Measurements from ENCODE around the gene AXL.

DNA sequence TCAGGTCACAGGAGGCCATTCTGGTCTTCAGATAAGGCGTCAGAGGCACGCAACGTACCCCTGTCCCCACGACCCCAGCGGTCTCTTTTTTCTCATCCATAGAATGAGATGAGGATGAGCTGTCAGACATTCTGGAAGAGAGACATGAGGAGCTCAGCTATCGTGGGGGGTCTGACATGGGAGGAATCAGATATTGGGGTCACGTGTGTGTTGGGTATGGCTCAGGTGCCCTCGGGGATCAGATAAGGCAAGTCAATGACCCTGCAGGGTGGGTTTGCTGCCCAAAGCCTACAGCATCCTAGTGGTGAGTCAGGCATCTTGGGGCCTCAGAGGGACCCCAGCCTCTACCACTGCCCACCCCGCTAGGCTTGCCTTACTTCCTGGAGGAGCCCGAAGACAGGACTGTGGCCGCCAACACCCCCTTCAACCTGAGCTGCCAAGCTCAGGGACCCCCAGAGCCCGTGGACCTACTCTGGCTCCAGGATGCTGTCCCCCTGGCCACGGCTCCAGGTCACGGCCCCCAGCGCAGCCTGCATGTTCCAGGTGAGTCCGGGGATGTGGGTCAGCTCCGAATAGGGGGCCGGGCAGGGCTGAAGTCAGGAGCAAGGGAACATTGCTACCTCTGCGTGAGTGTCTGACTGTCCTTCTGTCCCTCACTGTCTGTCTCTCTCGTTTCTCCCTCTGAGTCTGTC is 2.6 kb downstream of the AXL start:
- TF ChIP-seq, protein P1, sequence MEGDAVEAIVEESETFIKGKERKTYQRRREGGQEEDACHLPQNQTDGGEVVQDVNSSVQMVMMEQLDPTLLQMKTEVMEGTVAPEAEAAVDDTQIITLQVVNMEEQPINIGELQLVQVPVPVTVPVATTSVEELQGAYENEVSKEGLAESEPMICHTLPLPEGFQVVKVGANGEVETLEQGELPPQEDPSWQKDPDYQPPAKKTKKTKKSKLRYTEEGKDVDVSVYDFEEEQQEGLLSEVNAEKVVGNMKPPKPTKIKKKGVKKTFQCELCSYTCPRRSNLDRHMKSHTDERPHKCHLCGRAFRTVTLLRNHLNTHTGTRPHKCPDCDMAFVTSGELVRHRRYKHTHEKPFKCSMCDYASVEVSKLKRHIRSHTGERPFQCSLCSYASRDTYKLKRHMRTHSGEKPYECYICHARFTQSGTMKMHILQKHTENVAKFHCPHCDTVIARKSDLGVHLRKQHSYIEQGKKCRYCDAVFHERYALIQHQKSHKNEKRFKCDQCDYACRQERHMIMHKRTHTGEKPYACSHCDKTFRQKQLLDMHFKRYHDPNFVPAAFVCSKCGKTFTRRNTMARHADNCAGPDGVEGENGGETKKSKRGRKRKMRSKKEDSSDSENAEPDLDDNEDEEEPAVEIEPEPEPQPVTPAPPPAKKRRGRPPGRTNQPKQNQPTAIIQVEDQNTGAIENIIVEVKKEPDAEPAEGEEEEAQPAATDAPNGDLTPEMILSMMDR (IDR thresholded peaks at IDR 0.05; ENCODE audit: low read depth, low read length) = no peak
- TF ChIP-seq EZH2phosphoT487 (IDR thresholded peaks at IDR 0.05; ENCODE audit: low read depth) = no peak

Measured in OCI-LY3 (cell line).